ENCODE results near the gene COX19.

- TF ChIP-seq, protein P1, sequence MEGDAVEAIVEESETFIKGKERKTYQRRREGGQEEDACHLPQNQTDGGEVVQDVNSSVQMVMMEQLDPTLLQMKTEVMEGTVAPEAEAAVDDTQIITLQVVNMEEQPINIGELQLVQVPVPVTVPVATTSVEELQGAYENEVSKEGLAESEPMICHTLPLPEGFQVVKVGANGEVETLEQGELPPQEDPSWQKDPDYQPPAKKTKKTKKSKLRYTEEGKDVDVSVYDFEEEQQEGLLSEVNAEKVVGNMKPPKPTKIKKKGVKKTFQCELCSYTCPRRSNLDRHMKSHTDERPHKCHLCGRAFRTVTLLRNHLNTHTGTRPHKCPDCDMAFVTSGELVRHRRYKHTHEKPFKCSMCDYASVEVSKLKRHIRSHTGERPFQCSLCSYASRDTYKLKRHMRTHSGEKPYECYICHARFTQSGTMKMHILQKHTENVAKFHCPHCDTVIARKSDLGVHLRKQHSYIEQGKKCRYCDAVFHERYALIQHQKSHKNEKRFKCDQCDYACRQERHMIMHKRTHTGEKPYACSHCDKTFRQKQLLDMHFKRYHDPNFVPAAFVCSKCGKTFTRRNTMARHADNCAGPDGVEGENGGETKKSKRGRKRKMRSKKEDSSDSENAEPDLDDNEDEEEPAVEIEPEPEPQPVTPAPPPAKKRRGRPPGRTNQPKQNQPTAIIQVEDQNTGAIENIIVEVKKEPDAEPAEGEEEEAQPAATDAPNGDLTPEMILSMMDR (IDR thresholded peaks at IDR 0.05; ENCODE audit: insufficient read depth, low read length), result no peak
- no peak for TF ChIP-seq POLR2AphosphoS5 (IDR thresholded peaks at IDR 0.05; ENCODE audit: low read depth)
Measured at GRCh38 chr7:1013581-1013980, 38.2 kb upstream of the COX19 start.
